GM18502 (cell line): ENCODE results near the gene MKKS.

Experiments
- ATAC-seq: cut with Tn5 transposase; IDR thresholded peaks from one replicate; pipeline ENCODE4 v1.9.1; 2021; ENCODE audit warnings: mild to moderate bottlenecking; ENCODE audit not compliant: unreplicated experiment, poor library complexity

MKKS gene

GRCh38 chr20:10433623-10434466, at the start of gene MKKS:
Gene MKKS (minus strand): TSS chr20:10434222. CDS start chr20:10413514, 20,708 bp downstream.
- peak; percentile 66 for ATAC-seq

DNA sequence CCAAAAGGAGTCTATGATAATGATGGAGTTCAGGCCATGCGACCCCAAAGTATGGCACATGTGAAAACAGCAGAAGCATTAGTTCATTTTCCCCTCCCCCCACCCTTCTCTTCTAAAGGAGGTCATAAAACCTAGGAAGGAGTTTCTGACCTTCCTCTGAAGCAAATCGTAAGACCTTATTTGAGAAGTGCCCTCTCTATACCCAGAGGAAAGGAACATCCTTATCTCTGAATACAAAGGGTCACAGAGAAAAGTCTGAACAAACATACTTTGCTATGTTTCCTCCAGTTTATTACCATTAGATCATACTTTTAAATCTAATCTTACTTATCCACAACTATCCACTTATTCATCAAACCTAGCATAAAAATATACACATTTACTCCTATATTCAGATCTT, 49.7 kb upstream of the MKKS start:
- ATAC-seq: no peak

- no peak for ATAC-seq
Observed at GRCh38 chr20:10481676-10482075, 47.7 kb upstream of the MKKS start.

GRCh38 chr20:10478930-10479329, 44.9 kb upstream of the MKKS start:
- ATAC-seq: no peak

GRCh38 chr20:10478205-10478604, 44.2 kb upstream of the MKKS start:
- ATAC-seq: peak; percentile 78

DNA sequence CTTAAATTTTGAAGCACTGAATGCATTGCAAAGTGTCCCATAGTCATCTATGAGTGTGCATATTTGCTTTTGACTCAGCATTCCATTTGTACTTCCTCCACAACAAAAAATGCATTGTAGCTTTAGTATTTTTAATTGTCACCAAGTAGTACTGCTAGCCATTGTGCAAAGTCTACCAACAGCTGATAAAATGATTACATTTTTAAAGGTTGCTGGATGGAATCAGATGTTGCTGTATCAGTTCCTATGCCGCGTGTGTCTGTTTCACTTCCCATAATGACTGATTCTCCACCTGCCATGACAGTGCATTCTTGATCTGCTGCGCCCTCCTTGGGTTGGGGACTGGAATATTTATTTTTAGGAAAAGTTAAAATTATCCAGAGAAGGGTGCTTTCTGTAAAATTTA, 42.3 kb upstream of the MKKS start:
- ATAC-seq: peak; percentile 84

GRCh38 chr20:10475225-10475624, 41.2 kb upstream of the MKKS start:
- ATAC-seq: no peak

DNA sequence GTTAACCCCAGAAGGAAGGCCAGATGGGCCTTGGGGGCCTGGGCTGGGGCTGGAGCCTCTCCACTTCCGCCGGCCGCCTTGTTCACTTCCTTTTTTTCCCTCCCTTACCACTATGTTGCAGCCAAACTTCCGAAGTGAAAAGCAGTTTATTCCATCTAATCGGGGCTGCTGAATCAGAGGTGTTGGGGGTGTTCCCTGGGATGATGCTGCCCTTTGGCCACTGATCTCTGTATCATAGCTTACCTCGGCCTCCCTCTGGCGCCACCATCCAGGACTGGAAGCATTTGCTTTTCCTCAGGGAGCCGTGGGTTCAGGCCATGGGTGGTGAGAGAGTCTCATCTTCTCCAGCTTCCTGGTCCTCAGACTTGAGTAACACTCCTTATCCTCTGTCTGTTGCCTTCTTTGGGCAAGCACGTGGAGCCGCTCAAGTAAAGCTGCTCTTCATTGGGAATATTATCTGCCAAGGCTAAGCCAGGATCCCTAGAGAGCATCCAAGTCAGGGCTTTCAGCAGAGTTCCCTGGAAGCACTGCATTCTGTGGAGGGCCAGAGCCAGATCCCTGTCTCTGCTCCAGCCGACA, 40.7 kb upstream of the MKKS start:
- ATAC-seq: no peak

DNA sequence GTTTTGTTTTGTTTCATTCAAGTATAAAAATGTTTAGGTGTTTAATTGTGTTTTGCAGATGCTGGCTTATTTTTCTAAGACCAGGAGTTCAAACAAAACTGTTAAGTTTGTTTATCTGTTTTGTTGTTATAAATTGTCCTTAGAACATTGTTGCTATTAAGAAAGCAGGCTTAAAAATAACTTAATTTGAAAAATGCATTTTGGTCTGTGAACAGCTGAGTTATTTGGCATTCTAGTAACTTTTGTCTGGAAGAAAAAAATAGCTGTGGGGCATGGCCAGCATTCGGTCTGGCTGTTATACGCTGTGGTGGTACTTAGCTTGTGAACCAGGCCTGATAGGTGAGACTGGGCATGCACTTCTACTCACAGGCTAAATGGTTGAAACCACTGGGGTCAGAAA, 38.8 kb upstream of the MKKS start:
- ATAC-seq: no peak

GRCh38 chr20:10470276-10470675, 36.3 kb upstream of the MKKS start:
- ATAC-seq: no peak

DNA sequence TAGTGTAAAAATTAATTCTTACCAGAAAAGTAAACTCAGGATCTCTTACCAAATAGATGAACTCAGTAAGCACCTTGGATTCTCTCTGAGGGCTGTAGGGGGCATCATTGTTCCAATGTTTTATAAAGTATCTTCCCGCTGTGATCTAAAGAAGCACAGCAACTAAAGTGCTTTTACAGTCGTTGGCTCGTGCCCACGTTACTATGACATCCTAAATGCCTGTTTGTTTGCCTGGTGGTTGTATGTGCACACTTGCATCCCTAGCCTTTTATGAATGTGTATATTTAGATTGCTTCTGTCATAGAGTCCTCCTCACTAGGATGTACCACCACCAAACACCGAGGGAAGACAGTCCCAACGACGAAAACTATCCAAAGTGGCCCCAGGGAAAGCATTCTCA, 35.6 kb upstream of the MKKS start:
- no peak for ATAC-seq

GRCh38 chr20:10469056-10469455, 35.0 kb upstream of the MKKS start:
- no peak for ATAC-seq

DNA sequence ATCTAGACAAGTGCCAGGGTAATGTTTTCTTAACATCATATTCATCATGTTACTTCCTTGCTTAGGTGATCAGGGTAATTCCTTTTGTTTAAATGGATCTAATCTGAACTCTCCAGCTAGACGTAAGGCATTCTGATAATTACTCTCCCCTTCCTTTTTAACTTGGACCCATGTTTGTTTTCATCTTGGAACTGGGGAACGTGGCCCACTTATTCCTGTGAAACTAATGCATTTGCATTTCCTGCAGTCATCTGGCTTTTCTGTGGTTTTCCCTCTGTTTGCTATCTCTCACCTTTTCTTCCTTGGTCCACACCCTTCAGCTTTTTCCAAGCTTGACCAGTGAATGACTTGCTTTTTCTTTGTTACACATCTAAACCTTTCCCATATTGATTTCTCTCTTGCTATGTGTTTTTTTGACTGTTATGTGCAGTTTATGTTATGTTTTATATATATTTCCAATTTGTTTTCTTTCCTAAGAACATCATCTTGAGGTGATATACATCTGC, 34.4 kb upstream of the MKKS start:
- no peak for ATAC-seq

- ATAC-seq: no peak
Observed at GRCh38 chr20:10467681-10468339, 33.8 kb upstream of the MKKS start.

DNA sequence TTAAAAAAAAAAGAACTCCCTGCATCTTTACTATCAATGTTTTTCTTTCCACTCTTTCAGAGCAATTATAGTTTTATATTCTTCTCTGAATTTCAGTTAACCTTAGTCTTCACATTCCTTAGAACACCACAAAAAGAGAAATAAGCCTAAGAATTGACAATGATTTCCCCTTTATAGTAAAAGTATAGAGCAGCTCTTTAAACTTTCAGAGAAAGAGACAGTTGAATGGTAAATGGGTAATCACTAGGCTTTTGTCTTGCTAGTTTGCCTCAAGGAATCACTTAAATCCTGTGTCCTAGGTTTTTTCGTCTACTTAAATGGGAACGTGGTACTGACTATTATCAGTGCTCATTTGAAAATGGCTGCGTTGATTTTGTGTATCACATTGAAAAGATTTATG, 32.8 kb upstream of the MKKS start:
- ATAC-seq: no peak

GRCh38 chr20:10466325-10466724, 32.3 kb upstream of the MKKS start:
- ATAC-seq: no peak

- no peak for ATAC-seq
Observed at GRCh38 chr20:10465135-10465534, 31.1 kb upstream of the MKKS start.

- ATAC-seq: no peak
Observed at GRCh38 chr20:10463622-10464021, 29.6 kb upstream of the MKKS start.

- no peak for ATAC-seq
Observed at GRCh38 chr20:10462516-10462915, 28.5 kb upstream of the MKKS start.

DNA sequence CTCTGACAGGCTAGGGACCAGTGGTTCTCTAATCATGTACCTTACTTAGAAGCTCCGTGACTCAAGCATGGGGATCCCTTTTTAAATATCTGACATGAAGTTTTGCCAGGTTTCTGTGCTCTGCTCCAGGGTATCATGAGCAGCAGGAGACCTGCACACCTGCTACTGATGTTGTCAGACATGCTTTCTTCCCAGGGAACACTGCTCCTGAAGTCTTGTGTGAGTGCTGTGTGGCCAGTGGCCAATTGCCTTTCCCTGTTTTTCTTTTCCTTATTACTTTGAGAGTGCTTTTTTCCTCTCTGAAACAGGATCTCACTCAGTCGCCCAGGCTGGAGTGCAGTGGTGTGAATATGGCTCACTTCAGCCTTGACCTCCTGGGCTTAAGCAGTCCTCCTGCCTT, 27.5 kb upstream of the MKKS start:
- no peak for ATAC-seq

GRCh38 chr20:10454151-10454750, 20.2 kb upstream of the MKKS start:
- no peak for ATAC-seq
